OCI-LY7 (cell line): ENCODE measurements around the gene AQP12A. TPM values are rescaled to one million over a fixed set of nuclear protein-coding genes. Genes with fewer than 3 reads are reported as not detected.
"Not testable (repeated sequence)": the region's sequence is repeated elsewhere in the genome, so short reads cannot be mapped to it uniquely, and the experiment has no call there.

Experiments
- BruUV-seq: library from RNA; stranded (reverse); fragments of 400-500 nt; replicated peaks from 2 replicates; lab custom pipeline; 2021; lab: Mats Ljungman, UMichigan
- CTCF ChIA-PET: fragments of 300-600 bp; sonication (Branson Sonifier 250); formaldehyde crosslinking; loops from one replicate; lab custom pipeline; 2022; ENCODE audit warnings: antibody characterized with exemption; ENCODE audit not compliant: unreplicated experiment; lab: Charles Lee
- POLR2A ChIA-PET: fragments of 300-600 bp; sonication (Branson Sonifier 250); formaldehyde crosslinking; loops from one replicate; lab custom pipeline; 2022; ENCODE audit warnings: antibody characterized with exemption; lab: Charles Lee
- DNase-seq: peaks from one replicate; pipeline ENCODE4 v3.0.0-alpha.2; 2015; ENCODE audit warnings: low spot score
- H2AFZ ChIP-seq: fragments of 200-600 bp; sonication (generic), shearing (Covaris generic); 2 replicates; pipeline ENCODE4 v1.6.1; 2014; ENCODE audit warnings: mild to moderate bottlenecking, antibody characterized with exemption, low read length, moderate library complexity
- H3K27ac ChIP-seq: fragments of 200-600 bp; sonication (generic); 2 replicates; pipeline ENCODE4 v1.5.1; 2014; ENCODE audit warnings: mixed run types, low read depth, mild to moderate bottlenecking, moderate library complexity, low read length, inconsistent platforms; ENCODE audit not compliant: poor library complexity, severe bottlenecking
- H3K36me3 ChIP-seq: fragments of 200-600 bp; sonication (generic); 2 replicates; pipeline ENCODE4 v1.6.1; 2014; ENCODE audit warnings: mild to moderate bottlenecking, antibody characterized with exemption, low read length, moderate library complexity, mixed read lengths; ENCODE audit not compliant: insufficient read depth
- H3K4me1 ChIP-seq: fragments of 200-600 bp; sonication (generic); 2 replicates; pipeline ENCODE4 v1.5.1; 2014; ENCODE audit warnings: mild to moderate bottlenecking, low read length; ENCODE audit not compliant: insufficient read depth, poor library complexity, severe bottlenecking
- H3K4me2 ChIP-seq: fragments of 200-600 bp; sonication (generic); 2 replicates; pipeline ENCODE4 v1.6.1; 2014; ENCODE audit warnings: mild to moderate bottlenecking, low read length
- H3K4me3 ChIP-seq: fragments of 200-600 bp; sonication (generic); 2 replicates; pipeline ENCODE4 v1.5.1; 2014; ENCODE audit warnings: mild to moderate bottlenecking, low read depth, low read length; ENCODE audit not compliant: poor library complexity, severe bottlenecking
- H3K79me2 ChIP-seq: fragments of 200-600 bp; sonication (generic); 2 replicates; pipeline ENCODE4 v1.6.1; 2016; ENCODE audit warnings: low read depth, mild to moderate bottlenecking, low read length, moderate library complexity, mixed read lengths; ENCODE audit not compliant: insufficient read depth
- H3K9me2 ChIP-seq: fragments of 200-600 bp; sonication (generic); 2 replicates; pipeline ENCODE4 v1.6.1; 2016; ENCODE audit warnings: mild to moderate bottlenecking, low read length, mixed read lengths; ENCODE audit not compliant: insufficient read depth
- H3K9me3 ChIP-seq: fragments of 200-600 bp; sonication (generic); 2 replicates; pipeline ENCODE4 v1.6.1; 2014; ENCODE audit warnings: mild to moderate bottlenecking, mixed run types, low read length, mixed read lengths
- H4K20me1 ChIP-seq: fragments of 200-600 bp; sonication (generic); 2 replicates; pipeline ENCODE4 v1.6.1; 2014; ENCODE audit warnings: mild to moderate bottlenecking, antibody characterized with exemption, low read length, moderate library complexity, mixed read lengths; ENCODE audit not compliant: insufficient read depth
- CTCF ChIP-seq: fragments of 200-600 bp; sonication (generic); conservative IDR thresholded peaks from 2 replicates; pipeline ENCODE4 v1.5.1; 2014; ENCODE audit warnings: mild to moderate bottlenecking, antibody characterized with exemption, low read length, moderate library complexity, mixed read lengths
- EZH2phosphoT487 ChIP-seq: fragments of 200-600 bp; sonication (generic); IDR thresholded peaks from 2 replicates; pipeline ENCODE4 v1.6.1; 2018; ENCODE audit warnings: low read depth, borderline replicate concordance, mild to moderate bottlenecking, mixed run types, antibody characterized with exemption, low read length, moderate library complexity, mixed read lengths
- intact Hi-C: fragments of 100-400 bp; cut with micrococcal nuclease; formaldehyde crosslinking; loops from one replicate; pipeline ENCODE4 v1.10.0; 2022; ENCODE audit not compliant: unreplicated experiment
- total RNA-seq, 2 experiments: library from RNA; depleted of rRNA in 1 of 2; stranded (reverse); fragments of >200 nt in 1 of 2; shearing (Covaris generic) in 1 of 2; gene quantifications; 2 replicates each; pipeline ENCODE4 v1.2.3, GENCODE V29; 2014 to 2022

AQP12A gene
- total RNA-seq, 2 experiments from 2014 or later: not detected

- TF ChIP-seq EZH2phosphoT487 (no peak), CTCF (no peak)
- no peak for DNase-seq
- CTCF ChIA-PET: no interaction called here
- BruUV-seq: no TSS peak
- Histone ChIP-seq H3K36me3 (no peaks in the 10 kb centered on the region), H3K9me2 (no peaks in the 10 kb centered on the region), H3K79me2 (no peaks in the 10 kb centered on the region), H3K4me3 (no peak overlapping the region), H3K4me2 (no peak overlapping the region), H3K4me1 (no peaks in the 10 kb centered on the region), H3K9me3 (no peaks in the 10 kb centered on the region), H3K27ac (no peak overlapping the region), H2AFZ (no peak overlapping the region), H4K20me1 (no peaks in the 10 kb centered on the region)
- intact Hi-C loops: no loop called here
- POLR2A ChIA-PET: no interaction called here
These were observed 3.1 kb upstream of the AQP12A start for GRCh38 chr2:240688553-240688919.

- POLR2A ChIA-PET: no interaction called here
- CTCF ChIA-PET: no interaction called here
- Histone ChIP-seq H3K27ac (no peak overlapping the region), H3K79me2 (no peaks in the 10 kb centered on the region), H3K4me2 (no peak overlapping the region), H3K4me1 (no peaks in the 10 kb centered on the region), H3K36me3 (no peaks in the 10 kb centered on the region), H2AFZ (no peak overlapping the region), H3K9me2 (no peaks in the 10 kb centered on the region), H4K20me1 (no peaks in the 10 kb centered on the region), H3K4me3 (no peak overlapping the region), H3K9me3 (no peaks in the 10 kb centered on the region)
- TF ChIP-seq EZH2phosphoT487: no peak
- no peak for TF ChIP-seq CTCF
- intact Hi-C loops: no loop called here
- no TSS peak for BruUV-seq
- DNase-seq: no peak
These were observed 1.7 kb upstream of the AQP12A start for GRCh38 chr2:240689975-240690374.

GRCh38 chr2:240690421-240691074 is 1.1 kb upstream of the AQP12A start:
- H3K4me1 ChIP-seq, POLR2A ChIA-PET, H3K4me2 ChIP-seq, intact Hi-C loops, CTCF ChIA-PET, H3K9me3 ChIP-seq, H4K20me1 ChIP-seq, H3K4me3 ChIP-seq, H3K9me2 ChIP-seq, BruUV-seq, H3K36me3 ChIP-seq, H2AFZ ChIP-seq, H3K27ac ChIP-seq, H3K79me2 ChIP-seq, DNase-seq: not testable (repeated sequence)

- H3K9me2 ChIP-seq, H3K79me2 ChIP-seq, DNase-seq, POLR2A ChIA-PET, H3K27ac ChIP-seq, H4K20me1 ChIP-seq, intact Hi-C loops, BruUV-seq, H3K9me3 ChIP-seq, H3K36me3 ChIP-seq, H3K4me1 ChIP-seq, H2AFZ ChIP-seq, CTCF ChIA-PET, H3K4me3 ChIP-seq, H3K4me2 ChIP-seq: not testable (repeated sequence)
These were observed 615 bp upstream of the AQP12A start for GRCh38 chr2:240691075-240691427.

GRCh38 chr2:240692583-240693561 is 1.2 kb downstream of the AQP12A start:
- H3K79me2 ChIP-seq, CTCF ChIA-PET, H3K9me2 ChIP-seq, H3K4me1 ChIP-seq, H3K36me3 ChIP-seq, H2AFZ ChIP-seq, H3K9me3 ChIP-seq, H3K4me2 ChIP-seq, BruUV-seq, DNase-seq, H4K20me1 ChIP-seq, H3K27ac ChIP-seq, H3K4me3 ChIP-seq, POLR2A ChIA-PET, intact Hi-C loops: not testable (repeated sequence)
